GM19468 (cell line): ENCODE data around the gene CAPRIN2.

Source experiments
- ATAC-seq: cut with Tn5 transposase; IDR thresholded peaks from one replicate; pipeline ENCODE4 v1.9.1; 2021; ENCODE audit warnings: mild to moderate bottlenecking, moderate library complexity, moderate number of reproducible peaks; ENCODE audit not compliant: unreplicated experiment; ENCODE audit errors: extremely low read depth

CAPRIN2 gene

GRCh38 chr12:30719060-30719459 lies 35.7 kb downstream of the CAPRIN2 start:
- ATAC-seq, result no peak

DNA sequence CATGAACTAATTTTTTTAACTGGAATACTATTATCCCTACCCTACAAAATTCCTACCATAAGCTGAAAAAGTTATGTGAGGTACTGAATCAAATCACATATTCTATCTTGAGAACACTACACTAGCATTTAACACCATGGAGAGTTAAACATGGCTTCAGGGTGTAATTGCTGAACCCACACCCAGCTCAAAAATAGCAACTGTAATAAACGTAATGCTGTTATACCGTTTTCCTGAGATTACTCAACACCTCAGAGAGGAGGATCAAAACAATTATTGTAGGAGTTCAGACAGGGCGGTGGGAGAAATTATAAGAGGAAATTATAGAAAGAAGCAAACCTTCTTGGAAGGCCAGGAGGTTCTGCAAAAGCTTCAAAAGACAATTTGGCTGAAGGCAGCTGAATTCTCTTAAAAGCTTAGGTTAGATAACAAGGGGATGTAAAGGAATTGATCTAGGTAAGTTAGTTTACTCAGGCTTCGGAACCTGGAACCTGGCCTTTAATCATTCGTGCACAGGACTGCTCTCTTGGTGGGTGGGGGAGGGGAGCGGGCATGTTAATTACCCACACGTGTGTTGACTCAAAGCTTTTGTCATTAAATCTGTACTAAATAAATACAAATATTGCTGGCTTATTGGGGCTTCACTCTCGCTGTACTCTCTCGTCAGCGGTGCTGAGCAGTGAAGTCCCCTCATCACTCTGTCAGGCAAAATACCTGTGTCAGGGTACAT lies 47.0 kb downstream of the CAPRIN2 start:
- no peak for ATAC-seq

DNA sequence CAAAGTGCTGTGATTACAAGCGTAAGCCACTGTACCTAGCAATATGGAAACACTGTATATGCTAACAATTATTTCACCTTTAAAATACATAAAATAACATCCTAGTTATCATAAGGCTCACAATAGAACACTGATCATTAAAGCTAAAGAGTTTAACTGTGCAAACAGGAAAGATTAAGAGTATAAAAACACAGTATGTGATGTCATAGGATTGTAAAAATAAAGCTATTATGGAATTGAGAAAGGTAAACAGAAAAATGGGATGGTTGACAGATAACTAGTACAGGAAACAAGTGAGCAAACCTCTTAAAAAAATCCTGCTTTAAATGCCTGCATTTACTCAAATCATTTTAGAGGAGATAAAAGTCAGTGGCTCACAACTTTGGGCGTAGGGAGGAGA lies 48.3 kb downstream of the CAPRIN2 start:
- ATAC-seq, result no peak

- no peak for ATAC-seq
Observed at GRCh38 chr12:30701056-30701455, 53.7 kb downstream of the CAPRIN2 start.

GRCh38 chr12:30700216-30700900 lies 54.4 kb downstream of the CAPRIN2 start:
- no peak for ATAC-seq

DNA sequence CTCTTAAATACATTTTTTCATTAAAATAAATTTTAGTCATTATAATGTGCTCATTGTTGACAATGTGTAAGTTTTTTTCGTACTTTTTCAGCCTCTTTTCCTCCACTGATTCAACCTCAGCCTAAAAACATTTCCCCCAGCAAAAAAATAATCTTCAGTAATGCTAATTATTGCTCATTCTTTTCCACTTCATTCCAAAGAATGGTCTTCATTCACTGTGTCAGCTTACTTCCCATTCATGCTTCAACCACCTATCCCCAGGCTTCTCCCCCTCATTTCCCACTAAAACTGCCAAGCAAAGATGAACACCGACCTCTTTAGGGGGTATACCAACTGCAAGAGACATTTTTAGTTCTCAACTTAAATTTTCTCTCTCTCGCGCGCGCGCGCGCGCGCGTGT lies 56.4 kb downstream of the CAPRIN2 start:
- no peak for ATAC-seq

GRCh38 chr12:30696943-30697342 lies 57.8 kb downstream of the CAPRIN2 start:
- ATAC-seq, result no peak

GRCh38 chr12:30696486-30696885 lies 58.3 kb downstream of the CAPRIN2 start:
- no peak for ATAC-seq

DNA sequence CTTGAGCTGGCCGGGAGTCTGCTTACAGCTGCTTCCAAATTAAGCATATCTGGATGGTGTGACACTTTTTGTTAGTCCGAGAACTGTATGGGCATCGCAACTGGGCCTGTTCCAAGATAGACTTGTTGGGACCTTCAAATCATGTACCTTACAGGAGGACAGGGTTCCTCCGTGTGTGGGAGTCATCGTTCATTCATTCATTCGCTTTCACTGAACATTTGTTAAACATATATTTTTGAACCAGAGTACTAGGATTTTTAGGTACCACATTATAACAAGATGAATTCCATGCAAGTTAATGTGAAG lies 58.7 kb downstream of the CAPRIN2 start:
- ATAC-seq, result no peak

GRCh38 chr12:30695199-30696102 lies 59.3 kb downstream of the CAPRIN2 start, which contains the start of gene IPO8:
Gene IPO8, minus strand, starts transcription at chr12:30695869. Its CDS starts 222 bp downstream, at chr12:30695647.
- ATAC-seq, result peak; percentile 55

DNA sequence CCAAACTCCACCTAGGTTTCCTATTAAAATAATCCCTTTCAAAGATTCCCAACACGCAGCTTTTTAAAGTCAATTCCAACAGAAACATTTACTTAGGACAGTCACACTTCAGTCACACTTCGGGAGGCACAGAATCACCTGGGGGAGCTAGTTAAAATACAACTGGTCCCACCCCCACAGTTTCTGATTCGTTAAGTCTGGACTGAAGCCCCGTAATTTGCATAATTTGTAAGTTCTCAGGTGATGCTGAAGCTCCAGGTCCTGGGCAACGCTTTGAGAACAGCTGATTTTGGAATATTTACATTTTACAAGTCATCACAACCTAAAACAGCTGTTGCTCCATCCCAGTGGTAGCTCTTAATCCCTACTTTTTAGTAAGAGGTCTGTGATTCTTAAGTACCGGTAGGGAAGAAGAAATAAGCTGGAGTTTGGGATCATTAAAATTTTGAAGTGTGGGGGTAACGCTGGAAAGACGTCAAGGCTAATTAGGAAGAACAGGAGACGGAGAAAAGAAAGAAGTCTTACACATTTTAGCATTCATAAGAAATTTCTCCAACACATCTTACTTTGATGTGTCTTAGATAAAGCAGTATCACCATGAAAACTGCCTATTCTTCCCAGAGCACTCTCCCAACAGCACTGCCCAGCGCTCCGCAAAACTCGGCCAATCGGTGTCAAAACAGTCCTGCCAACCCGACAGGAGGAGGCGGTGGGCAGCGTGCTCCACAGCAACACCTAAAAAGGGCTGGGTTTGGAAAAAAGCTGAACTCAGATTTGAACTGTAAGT lies 60.1 kb downstream of the CAPRIN2 start:
- no peak for ATAC-seq

GRCh38 chr12:30692470-30692869 lies 62.3 kb downstream of the CAPRIN2 start:
- ATAC-seq, result no peak

DNA sequence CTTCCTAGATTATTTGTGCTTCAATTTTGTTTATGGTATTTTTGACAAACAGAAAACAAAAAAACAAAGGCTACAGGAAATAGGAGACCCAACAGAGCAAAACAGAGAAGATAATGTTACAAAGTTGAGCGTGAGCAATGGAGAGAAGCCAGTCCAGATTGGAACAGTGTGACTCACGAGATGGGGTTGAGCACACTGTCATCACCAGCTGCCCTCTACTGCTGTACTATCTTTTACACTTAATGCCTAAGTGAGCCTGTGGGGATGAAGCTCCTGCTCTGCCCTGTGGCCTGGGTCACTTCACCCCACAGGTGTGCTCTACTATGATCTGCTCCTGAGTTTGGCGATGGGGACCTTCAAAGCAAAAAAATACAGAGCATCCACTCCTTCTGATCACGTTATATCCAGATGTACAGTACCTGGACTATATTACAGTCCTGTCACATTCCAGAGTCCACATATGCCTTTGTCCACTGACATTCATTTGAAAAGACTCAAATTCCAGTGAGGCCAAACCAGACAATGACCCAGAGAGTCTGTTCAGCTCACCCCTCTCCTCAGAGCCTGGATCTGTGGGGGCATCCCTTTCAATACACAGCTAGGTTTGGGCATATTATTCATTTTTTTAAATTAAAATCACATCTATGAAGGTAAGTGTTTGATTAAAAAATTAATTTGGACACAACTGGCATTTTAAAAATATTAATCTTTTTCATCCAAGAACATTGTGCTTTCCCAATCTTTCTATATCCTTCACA lies 63.5 kb downstream of the CAPRIN2 start:
- ATAC-seq, result no peak

DNA sequence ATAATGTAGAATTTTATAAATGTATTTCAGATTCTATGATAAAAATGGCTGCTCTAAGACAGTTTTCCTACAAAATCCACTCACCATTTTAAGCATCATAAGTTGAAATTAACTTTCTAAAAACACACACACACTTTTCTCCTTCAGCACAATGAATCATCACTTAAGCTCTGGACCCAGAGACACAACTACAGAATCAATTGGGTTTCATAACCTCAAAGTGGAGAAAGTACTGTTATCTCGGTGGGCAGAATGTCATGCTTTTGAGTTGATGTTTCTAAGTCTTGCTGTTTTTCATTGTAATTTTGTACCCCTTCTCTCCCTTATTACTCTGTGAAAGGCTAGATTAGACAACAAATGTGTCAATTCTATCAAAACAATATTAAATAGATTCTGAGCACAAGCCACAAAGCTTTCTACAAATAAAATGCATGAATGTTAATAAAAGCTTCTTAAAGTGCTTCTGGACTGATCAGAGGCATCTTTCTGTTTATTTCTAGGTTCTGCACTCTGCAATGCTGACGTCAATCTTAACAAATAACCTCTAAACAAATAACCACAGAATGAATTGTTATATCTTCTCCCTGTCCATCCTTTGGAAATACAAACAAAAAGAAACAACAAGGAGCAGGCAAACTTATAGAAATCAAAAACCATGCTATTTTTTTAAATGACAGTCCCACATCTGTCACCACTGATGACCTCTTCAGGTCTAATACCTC lies 67.3 kb downstream of the CAPRIN2 start:
- no peak for ATAC-seq

GRCh38 chr12:30679241-30679640 lies 75.5 kb downstream of the CAPRIN2 start:
- no peak for ATAC-seq

- no peak for ATAC-seq
Observed at GRCh38 chr12:30678221-30678620, 76.5 kb downstream of the CAPRIN2 start.

DNA sequence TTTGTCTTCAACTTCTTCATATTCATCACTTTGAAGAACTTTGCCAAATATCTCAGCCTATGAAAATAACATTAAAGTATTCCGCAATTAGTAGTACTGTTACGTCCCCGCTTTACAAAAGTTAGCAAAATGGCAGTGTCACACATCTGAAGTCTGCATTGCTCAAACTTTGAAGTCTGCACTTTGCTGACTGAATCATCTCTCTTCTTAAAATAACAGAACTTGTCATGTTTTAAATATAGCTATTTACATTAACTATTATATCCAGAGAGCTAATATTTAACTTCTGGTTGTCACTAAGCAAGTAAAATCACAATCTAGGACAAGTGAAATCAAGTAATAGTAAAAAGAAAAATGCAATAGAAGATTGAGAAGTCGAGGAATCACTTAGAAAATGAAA lies 93.5 kb downstream of the CAPRIN2 start:
- ATAC-seq, result no peak
